ENCODE measurements around the gene PEX11A. TPM values are rescaled to one million over a fixed set of nuclear protein-coding genes. Genes with fewer than 3 reads are reported as not detected.

Gene PEX11A
- total RNA-seq, 1 experiment from 2014 or later, result 6.2 TPM

DNA sequence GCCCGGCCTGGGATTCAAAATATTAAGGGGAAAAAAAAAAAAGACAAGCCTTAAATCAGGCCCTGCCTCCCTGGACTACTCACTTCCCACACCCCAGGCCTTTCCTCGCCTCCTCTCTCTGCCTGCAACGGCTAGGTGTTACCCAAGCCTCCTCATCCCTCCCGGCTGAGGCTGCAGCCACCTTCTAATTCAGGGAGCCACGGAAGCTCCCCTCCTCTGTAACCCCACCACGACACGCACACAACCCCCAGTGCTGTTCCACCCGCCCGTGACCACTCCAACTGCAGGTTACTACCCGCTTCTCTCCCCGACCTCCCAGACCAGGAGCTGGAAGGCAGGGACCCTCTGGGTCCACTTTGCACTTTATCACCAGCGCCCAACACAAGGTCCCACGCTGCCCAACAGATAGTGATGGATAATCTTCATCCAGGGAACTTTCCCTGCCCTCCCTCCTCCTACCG lies 36.2 kb downstream of the PEX11A start:
- no peaks in the 10 kb centered on the region for H3K36me3 ChIP-seq (ENCODE audit: control insufficient read depth, insufficient read depth, low read length)
- H3K27me3 ChIP-seq (ENCODE audit: control insufficient read depth, insufficient read depth, low read length), result no peaks in the 10 kb centered on the region; the same call in 1 of the 2 replicates
- no peaks in the 10 kb centered on the region for H3K9me3 ChIP-seq (ENCODE audit: control insufficient read depth, insufficient read depth, low read depth, low read length)
- ChIA-PET CTCF (no interaction called here), POLR2A (no interaction called here)
- in situ Hi-C loops (cut with HindIII; ENCODE audit: low pct_unique_long_range_greater_than_20kb, low sequenced_read_pairs) (no loop called here), intact Hi-C loops (cut with micrococcal nuclease; ENCODE audit: unreplicated experiment) (no loop called here)
- H3K4me1 ChIP-seq (ENCODE audit: control insufficient read depth, insufficient read depth, low read length), result no peaks in the 10 kb centered on the region
- no peak overlapping the region for H3K27ac ChIP-seq (ENCODE audit: low read length)
- TF ChIP-seq, protein P1, sequence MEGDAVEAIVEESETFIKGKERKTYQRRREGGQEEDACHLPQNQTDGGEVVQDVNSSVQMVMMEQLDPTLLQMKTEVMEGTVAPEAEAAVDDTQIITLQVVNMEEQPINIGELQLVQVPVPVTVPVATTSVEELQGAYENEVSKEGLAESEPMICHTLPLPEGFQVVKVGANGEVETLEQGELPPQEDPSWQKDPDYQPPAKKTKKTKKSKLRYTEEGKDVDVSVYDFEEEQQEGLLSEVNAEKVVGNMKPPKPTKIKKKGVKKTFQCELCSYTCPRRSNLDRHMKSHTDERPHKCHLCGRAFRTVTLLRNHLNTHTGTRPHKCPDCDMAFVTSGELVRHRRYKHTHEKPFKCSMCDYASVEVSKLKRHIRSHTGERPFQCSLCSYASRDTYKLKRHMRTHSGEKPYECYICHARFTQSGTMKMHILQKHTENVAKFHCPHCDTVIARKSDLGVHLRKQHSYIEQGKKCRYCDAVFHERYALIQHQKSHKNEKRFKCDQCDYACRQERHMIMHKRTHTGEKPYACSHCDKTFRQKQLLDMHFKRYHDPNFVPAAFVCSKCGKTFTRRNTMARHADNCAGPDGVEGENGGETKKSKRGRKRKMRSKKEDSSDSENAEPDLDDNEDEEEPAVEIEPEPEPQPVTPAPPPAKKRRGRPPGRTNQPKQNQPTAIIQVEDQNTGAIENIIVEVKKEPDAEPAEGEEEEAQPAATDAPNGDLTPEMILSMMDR (IDR thresholded peaks at IDR 0.05), result no peak
- TF ChIP-seq, protein P2, sequence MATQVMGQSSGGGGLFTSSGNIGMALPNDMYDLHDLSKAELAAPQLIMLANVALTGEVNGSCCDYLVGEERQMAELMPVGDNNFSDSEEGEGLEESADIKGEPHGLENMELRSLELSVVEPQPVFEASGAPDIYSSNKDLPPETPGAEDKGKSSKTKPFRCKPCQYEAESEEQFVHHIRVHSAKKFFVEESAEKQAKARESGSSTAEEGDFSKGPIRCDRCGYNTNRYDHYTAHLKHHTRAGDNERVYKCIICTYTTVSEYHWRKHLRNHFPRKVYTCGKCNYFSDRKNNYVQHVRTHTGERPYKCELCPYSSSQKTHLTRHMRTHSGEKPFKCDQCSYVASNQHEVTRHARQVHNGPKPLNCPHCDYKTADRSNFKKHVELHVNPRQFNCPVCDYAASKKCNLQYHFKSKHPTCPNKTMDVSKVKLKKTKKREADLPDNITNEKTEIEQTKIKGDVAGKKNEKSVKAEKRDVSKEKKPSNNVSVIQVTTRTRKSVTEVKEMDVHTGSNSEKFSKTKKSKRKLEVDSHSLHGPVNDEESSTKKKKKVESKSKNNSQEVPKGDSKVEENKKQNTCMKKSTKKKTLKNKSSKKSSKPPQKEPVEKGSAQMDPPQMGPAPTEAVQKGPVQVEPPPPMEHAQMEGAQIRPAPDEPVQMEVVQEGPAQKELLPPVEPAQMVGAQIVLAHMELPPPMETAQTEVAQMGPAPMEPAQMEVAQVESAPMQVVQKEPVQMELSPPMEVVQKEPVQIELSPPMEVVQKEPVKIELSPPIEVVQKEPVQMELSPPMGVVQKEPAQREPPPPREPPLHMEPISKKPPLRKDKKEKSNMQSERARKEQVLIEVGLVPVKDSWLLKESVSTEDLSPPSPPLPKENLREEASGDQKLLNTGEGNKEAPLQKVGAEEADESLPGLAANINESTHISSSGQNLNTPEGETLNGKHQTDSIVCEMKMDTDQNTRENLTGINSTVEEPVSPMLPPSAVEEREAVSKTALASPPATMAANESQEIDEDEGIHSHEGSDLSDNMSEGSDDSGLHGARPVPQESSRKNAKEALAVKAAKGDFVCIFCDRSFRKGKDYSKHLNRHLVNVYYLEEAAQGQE (IDR thresholded peaks at IDR 0.05; ENCODE audit: insufficient read depth in 1 of 2, low read depth in 2 of 2, low read length in 1 of 2), result no peak
- TF ChIP-seq SIN3A (IDR thresholded peaks at IDR 0.05; ENCODE audit: borderline replicate concordance, insufficient read depth, low read depth, low read length), result no peak
- TF ChIP-seq TCF7L2 (IDR thresholded peaks at IDR 0.05; ENCODE audit: low read depth, low read length), result no peak
- no peak for TF ChIP-seq POLR2AphosphoS5 (IDR thresholded peaks at IDR 0.05; ENCODE audit: low read depth, low read length)
- no peak for ATAC-seq
- no TSS peak for BruUV-seq (replicated peaks)
- no peak for DNase-seq (ENCODE audit: low read depth, low spot score)
- H3K4me3 ChIP-seq (ENCODE audit: low read depth in 2 of 2, low read length in 2 of 2), result peak overlapping the region; percentile 59 to 60

DNA sequence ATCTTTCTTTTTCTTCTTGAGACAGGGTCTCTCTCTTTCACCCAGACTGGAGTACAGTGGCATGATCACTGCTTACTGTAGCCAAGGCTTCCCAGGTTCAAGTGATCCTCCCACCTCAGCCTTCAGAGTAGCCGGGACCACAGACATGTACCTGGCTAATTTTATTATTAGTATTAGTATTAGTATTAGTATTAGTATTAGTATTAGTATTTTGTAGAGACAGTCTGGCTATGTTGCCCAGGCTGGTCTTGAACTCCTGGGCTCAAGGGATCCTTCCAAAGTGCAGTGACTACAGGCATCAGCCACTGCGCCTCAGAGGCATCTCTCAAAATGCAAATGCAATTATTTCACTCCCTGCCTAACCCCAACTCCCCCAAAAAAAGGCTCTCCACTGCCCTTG lies 37.0 kb downstream of the PEX11A start:
- no peaks in the 10 kb centered on the region for H3K36me3 ChIP-seq (ENCODE audit: control insufficient read depth, insufficient read depth, low read length)
- CTCF ChIA-PET, result no interaction called here
- in situ Hi-C loops (cut with HindIII; ENCODE audit: low pct_unique_long_range_greater_than_20kb, low sequenced_read_pairs) (no loop called here), intact Hi-C loops (cut with micrococcal nuclease; ENCODE audit: unreplicated experiment) (no loop called here)
- TF ChIP-seq TCF7L2 (IDR thresholded peaks at IDR 0.05; ENCODE audit: low read depth, low read length), result no peak
- TF ChIP-seq, protein P2 (IDR thresholded peaks at IDR 0.05; ENCODE audit: insufficient read depth in 1 of 2, low read depth in 2 of 2, low read length in 1 of 2), result no peak
- TF ChIP-seq, protein P1 (IDR thresholded peaks at IDR 0.05), result no peak
- no peak for TF ChIP-seq POLR2AphosphoS5 (IDR thresholded peaks at IDR 0.05; ENCODE audit: low read depth, low read length)
- TF ChIP-seq SIN3A (IDR thresholded peaks at IDR 0.05; ENCODE audit: borderline replicate concordance, insufficient read depth, low read depth, low read length), result no peak
- H3K4me3 ChIP-seq (ENCODE audit: low read depth in 2 of 2, low read length in 2 of 2), result no peak overlapping the region
- H3K4me1 ChIP-seq (ENCODE audit: control insufficient read depth, insufficient read depth, low read length), result no peaks in the 10 kb centered on the region
- H3K9me3 ChIP-seq (ENCODE audit: control insufficient read depth, insufficient read depth, low read depth, low read length), result no peaks in the 10 kb centered on the region
- H3K27ac ChIP-seq (ENCODE audit: low read length), result no peak overlapping the region
- DNase-seq (ENCODE audit: low read depth, low spot score) (no peak), ATAC-seq (no peak)
- POLR2A ChIA-PET, result no interaction called here
- no TSS peak for BruUV-seq (replicated peaks)
- H3K27me3 ChIP-seq (ENCODE audit: control insufficient read depth, insufficient read depth, low read length), result no peaks in the 10 kb centered on the region; the same call in 1 of the 2 replicates

Data from Panc1 (cell line).